Coronary artery (tissue), 2 donors: ENCODE results near the gene SRI.
"Not testable (repeated sequence)": the region's sequence is repeated elsewhere in the genome, so short reads cannot be mapped to it uniquely, and the experiment has no call there.

Experiments used
- DNase-seq: peaks from one replicate; pipeline ENCODE4 v3.0.0-alpha.2; 2017; ENCODE audit warnings: low spot score
- H3K27ac ChIP-seq, 2 donors: fragments of 200-600 bp; sonication (generic); one replicate each; pipeline ENCODE4 v1.5.1; 2016 to 2019
- H3K4me3 ChIP-seq: fragments of 200-600 bp; sonication (generic); 2 replicates; pipeline ENCODE4 v1.5.1; 2016; ENCODE audit warnings: mild to moderate bottlenecking, moderate library complexity
- TF ChIP-seq, protein P1 (sequence below): fragments of 200-600 bp; sonication (generic); IDR thresholded peaks from one replicate; pipeline ENCODE4 v1.5.1; 2019; ENCODE audit warnings: antibody characterized with exemption

SRI gene

DNA sequence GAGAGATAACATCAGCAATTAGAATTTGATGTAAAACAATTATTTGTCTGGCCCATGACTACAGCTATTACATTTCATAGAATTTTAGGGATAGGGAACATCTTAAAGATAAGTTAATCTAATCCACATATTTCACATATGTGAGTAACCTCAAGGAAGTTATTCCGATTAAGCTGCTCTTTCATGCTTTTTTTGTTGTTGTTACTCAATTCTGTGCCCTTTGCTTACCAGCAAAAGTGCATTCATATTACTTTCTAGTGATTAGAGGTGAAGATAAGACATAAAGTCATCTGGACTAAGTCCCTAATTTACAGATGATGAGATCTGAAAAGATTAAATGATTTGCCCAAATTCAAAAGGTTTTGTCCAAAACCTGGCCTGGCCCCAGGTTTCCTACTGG, 40.9 kb upstream of the SRI start:
- TF ChIP-seq, protein P1, sequence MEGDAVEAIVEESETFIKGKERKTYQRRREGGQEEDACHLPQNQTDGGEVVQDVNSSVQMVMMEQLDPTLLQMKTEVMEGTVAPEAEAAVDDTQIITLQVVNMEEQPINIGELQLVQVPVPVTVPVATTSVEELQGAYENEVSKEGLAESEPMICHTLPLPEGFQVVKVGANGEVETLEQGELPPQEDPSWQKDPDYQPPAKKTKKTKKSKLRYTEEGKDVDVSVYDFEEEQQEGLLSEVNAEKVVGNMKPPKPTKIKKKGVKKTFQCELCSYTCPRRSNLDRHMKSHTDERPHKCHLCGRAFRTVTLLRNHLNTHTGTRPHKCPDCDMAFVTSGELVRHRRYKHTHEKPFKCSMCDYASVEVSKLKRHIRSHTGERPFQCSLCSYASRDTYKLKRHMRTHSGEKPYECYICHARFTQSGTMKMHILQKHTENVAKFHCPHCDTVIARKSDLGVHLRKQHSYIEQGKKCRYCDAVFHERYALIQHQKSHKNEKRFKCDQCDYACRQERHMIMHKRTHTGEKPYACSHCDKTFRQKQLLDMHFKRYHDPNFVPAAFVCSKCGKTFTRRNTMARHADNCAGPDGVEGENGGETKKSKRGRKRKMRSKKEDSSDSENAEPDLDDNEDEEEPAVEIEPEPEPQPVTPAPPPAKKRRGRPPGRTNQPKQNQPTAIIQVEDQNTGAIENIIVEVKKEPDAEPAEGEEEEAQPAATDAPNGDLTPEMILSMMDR: no peak
- Histone ChIP-seq H3K27ac (no peak overlapping the region), H3K4me3 (no peak overlapping the region)
- no peak for DNase-seq

DNA sequence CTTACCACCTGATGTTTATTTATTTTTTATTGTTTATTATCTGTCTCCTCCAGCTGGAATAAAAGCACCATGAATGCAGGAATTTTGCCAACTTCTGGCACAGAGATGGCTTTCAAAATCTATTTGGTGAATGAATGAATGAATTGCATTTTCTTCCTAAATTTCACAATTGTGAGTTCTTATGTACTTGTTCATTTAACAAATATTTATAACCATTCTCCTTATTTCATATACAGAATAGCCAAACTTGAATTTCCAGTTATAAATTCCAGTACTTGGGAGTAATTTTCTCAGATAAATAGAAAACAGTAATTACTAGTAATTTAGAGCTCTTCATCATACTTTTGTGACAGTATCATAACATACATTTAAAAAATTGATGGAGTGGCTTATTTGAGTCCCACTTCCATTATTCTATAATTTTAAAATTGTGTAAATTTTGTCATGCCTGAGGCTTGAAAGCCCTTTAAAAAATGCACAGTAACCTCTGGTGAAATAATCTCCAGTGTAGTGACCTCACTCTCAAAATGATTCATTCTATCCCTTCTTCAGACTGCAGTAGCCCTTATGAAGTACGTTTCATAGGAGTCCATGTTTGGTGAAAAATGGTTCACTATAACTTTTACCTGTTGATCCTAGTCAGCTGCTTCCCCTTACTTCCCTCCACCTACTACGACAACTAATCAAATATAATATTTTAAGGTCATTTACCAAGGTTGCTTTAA, 40.0 kb upstream of the SRI start:
- Histone ChIP-seq H3K4me3 (no peak overlapping the region), H3K27ac (no peak overlapping the region)
- DNase-seq: no peak
- TF ChIP-seq, protein P1: no peak

DNA sequence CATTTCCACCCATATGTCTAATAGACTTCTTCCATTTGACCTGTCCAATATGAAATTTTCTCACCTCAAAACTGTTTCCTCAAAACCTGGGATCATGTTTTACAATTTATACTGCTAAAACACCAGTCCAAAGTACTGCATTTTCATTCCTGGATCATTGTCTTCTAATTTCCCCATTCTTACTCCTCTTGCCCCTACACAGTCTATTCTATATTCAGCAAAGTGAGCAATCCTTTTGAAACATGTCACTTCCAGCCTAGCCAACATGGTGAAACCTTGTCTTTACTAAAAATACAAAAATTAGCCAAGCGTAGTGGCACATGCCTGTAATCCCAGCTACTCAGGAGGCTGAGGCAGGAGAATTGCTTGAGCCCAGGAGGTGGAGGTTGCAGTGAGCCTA, 38.5 kb upstream of the SRI start:
- DNase-seq, H3K27ac ChIP-seq, H3K4me3 ChIP-seq: not testable (repeated sequence)

DNA sequence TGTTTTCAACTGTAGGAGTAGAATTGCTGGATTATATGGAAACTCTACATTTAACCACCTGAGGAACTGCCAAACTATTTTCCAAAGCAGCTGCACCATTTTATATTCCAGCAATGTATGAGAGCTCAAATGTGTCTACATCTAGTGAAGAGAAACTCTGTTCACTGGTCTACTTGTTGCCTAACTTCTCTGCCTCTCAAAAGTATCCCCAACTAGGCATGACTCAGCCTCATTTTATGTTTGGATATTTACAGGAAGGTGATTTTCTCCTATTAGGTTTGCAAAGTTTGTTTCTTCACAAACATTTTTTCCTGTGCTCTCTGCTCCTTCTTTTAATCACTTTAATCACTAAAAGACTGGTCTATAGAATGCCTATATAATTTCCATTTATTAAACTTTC, 37.1 kb upstream of the SRI start:
- DNase-seq: no peak
- TF ChIP-seq, protein P1: no peak
- Histone ChIP-seq H3K27ac (no peak overlapping the region), H3K4me3 (no peak overlapping the region)

DNA sequence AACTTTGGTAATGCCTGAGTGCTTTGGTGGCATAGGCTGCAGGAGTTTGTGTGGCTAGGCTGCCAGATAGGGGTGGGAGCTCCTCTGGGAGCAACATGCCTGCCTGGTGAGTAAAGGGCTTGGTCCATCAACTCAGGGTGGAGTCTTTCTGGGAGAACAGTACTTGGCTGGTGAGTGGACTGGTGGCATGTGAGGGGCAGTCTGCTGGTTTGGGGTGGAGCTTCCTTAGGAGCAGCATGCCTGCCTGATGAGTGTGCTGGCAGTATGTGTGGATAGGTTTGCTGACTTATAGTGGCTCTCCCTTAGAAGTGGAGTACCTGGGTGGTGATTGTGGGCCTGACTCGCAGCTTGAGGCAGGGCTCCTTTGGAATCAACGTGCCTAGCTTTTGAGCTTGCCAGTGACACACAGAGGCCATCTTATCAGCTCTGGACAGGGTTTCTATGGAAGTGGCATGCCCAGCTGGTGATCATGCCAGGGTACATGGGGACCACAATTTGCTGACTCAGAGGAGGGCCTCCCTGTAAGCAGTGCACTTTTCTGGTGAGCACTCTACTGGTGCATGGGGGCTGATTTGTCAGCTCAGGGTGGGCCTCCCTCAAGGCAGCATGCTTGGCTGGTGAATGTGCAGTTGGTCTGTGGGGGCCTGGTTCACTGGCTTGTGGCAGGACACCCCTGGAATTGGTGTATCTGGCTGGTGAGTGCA, 35.0 kb upstream of the SRI start:
- no peak overlapping the region for H3K27ac ChIP-seq
- DNase-seq: no peak
- H3K4me3 ChIP-seq: no peak overlapping the region
- TF ChIP-seq, protein P1: no peak

DNA sequence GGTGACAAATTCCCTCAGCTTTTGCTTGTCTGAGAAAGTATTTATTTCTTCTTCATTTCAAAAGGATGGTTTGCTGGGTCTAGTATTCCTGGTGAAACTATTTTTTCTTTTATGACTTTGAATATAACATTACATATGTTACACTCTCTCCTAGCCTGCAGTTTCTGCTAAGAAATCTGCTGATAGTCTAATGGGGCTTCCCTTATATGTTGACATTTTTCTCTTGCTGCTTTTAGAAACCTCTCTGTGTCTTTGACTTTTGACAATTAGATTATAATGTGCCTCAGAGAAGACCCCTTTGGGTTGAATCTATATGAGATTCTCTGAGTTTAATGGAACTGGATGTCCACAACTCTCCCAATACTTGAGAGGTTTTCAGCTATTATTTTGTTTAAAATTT, 33.8 kb upstream of the SRI start:
- Histone ChIP-seq H3K27ac (no peak overlapping the region), H3K4me3 (no peak overlapping the region)
- TF ChIP-seq, protein P1: no peak
- DNase-seq: no peak

DNA sequence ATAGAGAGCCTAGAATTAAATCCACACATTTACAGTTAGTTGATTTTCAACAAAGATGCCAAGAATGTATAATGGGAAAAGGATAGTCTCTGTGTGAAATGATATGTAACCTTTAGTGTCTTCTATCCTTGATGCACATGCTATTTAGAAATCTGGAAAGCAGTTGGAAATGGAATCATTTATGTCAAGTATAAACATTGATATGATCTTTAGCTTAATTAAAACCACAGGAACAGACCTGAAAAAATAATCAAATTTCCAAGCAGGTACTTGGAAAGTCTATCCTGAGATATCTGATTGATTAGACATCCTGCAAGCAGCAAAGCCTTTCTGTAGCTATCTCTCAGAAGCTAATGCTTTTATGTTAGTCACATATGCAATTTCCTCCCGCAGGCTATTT, 24.4 kb upstream of the SRI start:
- no peak for DNase-seq
- Histone ChIP-seq H3K27ac (no peak overlapping the region), H3K4me3 (no peak overlapping the region)
- TF ChIP-seq, protein P1: no peak
